Activated naive CD4-positive, alpha-beta T cell (primary cell): ENCODE results near the gene HSPB7.

Source experiments
- DNase-seq, 4 experiments: peaks; one replicate each; lab custom pipeline; 2025; lab: John Stamatoyannopoulos, UW

The HSPB7 gene

GRCh38 chr1:15975805-15976680 is 41.8 kb downstream of the HSPB7 start, which contains the start of gene ZBTB17:
TSS of gene ZBTB17 (minus strand) at chr1:15976101. CDS start at chr1:15948495, 27,606 bp downstream.
- DNase-seq = peak; percentile 87 to 93 (median 90)

GRCh38 chr1:15975358-15975804 is 42.5 kb downstream of the HSPB7 start:
- peak; percentile 29 to 55 (median 46) for DNase-seq

- no peak for DNase-seq
Measured at GRCh38 chr1:15974855-15975254, 43.0 kb downstream of the HSPB7 start.

- no peak for DNase-seq
Measured at GRCh38 chr1:15973772-15974171, 44.1 kb downstream of the HSPB7 start.

- no peak for DNase-seq
Measured at GRCh38 chr1:15972409-15972808, 45.4 kb downstream of the HSPB7 start.

GRCh38 chr1:15970911-15971310 is 46.9 kb downstream of the HSPB7 start:
- no peak for DNase-seq

- DNase-seq = no peak
Measured at GRCh38 chr1:15969321-15969880, 48.4 kb downstream of the HSPB7 start.

- no peak for DNase-seq
Measured at GRCh38 chr1:15968172-15968571, 49.7 kb downstream of the HSPB7 start.

GRCh38 chr1:15966956-15967344 is 50.9 kb downstream of the HSPB7 start:
- no peak for DNase-seq

GRCh38 chr1:15966081-15966955 is 51.5 kb downstream of the HSPB7 start:
- DNase-seq = peak in 2 of 4 experiments; percentile 39 to 41

- DNase-seq = no peak
Measured at GRCh38 chr1:15965228-15965767, 52.5 kb downstream of the HSPB7 start.
